DND-41 (cell line): Measurements from ENCODE around the gene KNG1.

ENCODE experiments used
- ATAC-seq: fragments of 200-7000 bp; cut with Tn5 transposase; 3 replicates; pipeline ENCODE4 v1.9.1; 2021; ENCODE audit warnings: low read depth; ENCODE audit not compliant: insufficient read depth
- DNase-seq: peaks from one replicate; pipeline ENCODE4 v3.0.0-alpha.2; 2020
- H2AFZ ChIP-seq: 2 replicates; pipeline ENCODE4 v1.6.0; 2012; ENCODE audit warnings: low read depth, low read length
- H3K27ac ChIP-seq: 2 replicates; pipeline ENCODE4 v1.5.1; 2012; ENCODE audit warnings: low read length, inconsistent platforms
- H3K27me3 ChIP-seq: fragments of 200-600 bp; sonication (generic); 2 replicates; pipeline ENCODE4 v1.6.0; 2012; ENCODE audit warnings: low read length, mild to moderate bottlenecking, inconsistent platforms; ENCODE audit not compliant: insufficient read depth, poor library complexity
- H3K36me3 ChIP-seq: 2 replicates; pipeline ENCODE4 v1.5.1; 2012; ENCODE audit warnings: low read length, inconsistent platforms; ENCODE audit not compliant: insufficient read depth
- H3K4me1 ChIP-seq: 2 replicates; pipeline ENCODE4 v1.5.1; 2012; ENCODE audit warnings: mild to moderate bottlenecking, low read length; ENCODE audit not compliant: insufficient read depth
- H3K4me2 ChIP-seq: 2 replicates; pipeline ENCODE4 v1.6.0; 2012; ENCODE audit warnings: mild to moderate bottlenecking, moderate library complexity, low read length, inconsistent platforms; ENCODE audit not compliant: insufficient read depth
- H3K4me3 ChIP-seq, 2 experiments: fragments of 200-600 bp in 1 of 2; shearing (Covaris generic) in 1 of 2; 2 replicates each; pipeline ENCODE4 v1.5.1; 2012 to 2016; ENCODE audit warnings: inconsistent platforms in 2 of 2, low read length in 2 of 2, mild to moderate bottlenecking in 2 of 2, low read depth in 1 of 2, moderate library complexity in 1 of 2
- H3K79me2 ChIP-seq: 2 replicates; pipeline ENCODE4 v1.6.0; 2012; ENCODE audit warnings: low read length, inconsistent platforms; ENCODE audit not compliant: insufficient read depth
- H3K9ac ChIP-seq: 2 replicates; pipeline ENCODE4 v1.6.0; 2012; ENCODE audit warnings: low read depth, mild to moderate bottlenecking, inconsistent platforms, low read length, moderate library complexity
- H3K9me3 ChIP-seq: 2 replicates; pipeline ENCODE4 v1.5.1; 2012; ENCODE audit warnings: low read length, moderate library complexity, mild to moderate bottlenecking, inconsistent platforms; ENCODE audit not compliant: insufficient read depth, severe bottlenecking
- H4K20me1 ChIP-seq: 2 replicates; pipeline ENCODE4 v1.6.0; 2012; ENCODE audit warnings: low read length; ENCODE audit not compliant: insufficient read depth
- CTCF ChIP-seq: IDR thresholded peaks from 2 replicates; pipeline ENCODE4 v1.5.1; 2012; ENCODE audit warnings: borderline replicate concordance, low read length, moderate library complexity, mild to moderate bottlenecking; ENCODE audit not compliant: poor library complexity, severe bottlenecking; ENCODE audit errors: extremely low read depth
- EZH2 ChIP-seq: IDR thresholded peaks from 3 replicates; pipeline ENCODE4 v1.6.1; 2012; ENCODE audit warnings: borderline replicate concordance, low read depth, mild to moderate bottlenecking, moderate library complexity, low read length, inconsistent platforms; ENCODE audit not compliant: severe bottlenecking

Gene KNG1

GRCh38 chr3:186783731-186784515 is 66.8 kb downstream of the KNG1 start:
- Histone ChIP-seq H3K4me2 (peak overlapping the region; percentile 78), H3K36me3 (peaks cover 55% of the 10 kb centered on the region), H2AFZ (peak overlapping the region; percentile 94), H3K27me3 (no peaks in the 10 kb centered on the region), H3K27ac (peak overlapping the region; percentile 100), H3K4me3 (peak overlapping the region; percentile 57 to 78), H3K9ac (peak overlapping the region; percentile 97), H3K79me2 (peaks cover 61% of the 10 kb centered on the region), H4K20me1 (peaks cover 54% of the 10 kb centered on the region), H3K9me3 (no peaks in the 10 kb centered on the region), H3K4me1 (peaks cover 42% of the 10 kb centered on the region)
- no peak for TF ChIP-seq EZH2
- no peak for TF ChIP-seq CTCF
- peak; percentile 81 for ATAC-seq
- peak; percentile 82 for DNase-seq

GRCh38 chr3:186784820-186785494 is 67.8 kb downstream of the KNG1 start:
- Histone ChIP-seq H3K27me3 (no peaks in the 10 kb centered on the region), H3K4me1 (peaks cover 42% of the 10 kb centered on the region), H4K20me1 (peaks cover 60% of the 10 kb centered on the region), H3K9me3 (no peaks in the 10 kb centered on the region), H3K36me3 (peaks cover 63% of the 10 kb centered on the region), H3K4me2 (peak overlapping the region; percentile 78), H3K27ac (peak overlapping the region; percentile 100), H3K4me3 (peak overlapping the region; percentile 57 to 78), H2AFZ (no peak overlapping the region), H3K9ac (peak overlapping the region; percentile 97), H3K79me2 (peaks cover 65% of the 10 kb centered on the region)
- DNase-seq (no peak), ATAC-seq (no peak)
- TF ChIP-seq CTCF (no peak), EZH2 (no peak)

- H3K4me1 ChIP-seq = peaks cover 42% of the 10 kb centered on the region
- no peak overlapping the region for H2AFZ ChIP-seq
- H3K36me3 ChIP-seq = peaks cover 69% of the 10 kb centered on the region
- peak overlapping the region; percentile 78 for H3K4me2 ChIP-seq
- no peak for ATAC-seq
- peak overlapping the region; percentile 57 to 78; a peak in 3 of 4 replicates for H3K4me3 ChIP-seq
- DNase-seq = no peak
- H3K9me3 ChIP-seq = no peaks in the 10 kb centered on the region
- no peak for TF ChIP-seq EZH2
- TF ChIP-seq CTCF = no peak
- H4K20me1 ChIP-seq = peaks cover 64% of the 10 kb centered on the region
- H3K79me2 ChIP-seq = peaks cover 65% of the 10 kb centered on the region
- H3K27me3 ChIP-seq = no peaks in the 10 kb centered on the region
- H3K9ac ChIP-seq = peak overlapping the region; percentile 97; the same call in 1 of the 2 replicates
- H3K27ac ChIP-seq = peak overlapping the region; percentile 100; the same call in 1 of the 2 replicates
Observed at GRCh38 chr3:186785495-186786018, 68.4 kb downstream of the KNG1 start.
